Endothelial cell of umbilical vein (primary cell): ENCODE data around the gene NKAIN4. TPM values are rescaled to one million over a fixed set of nuclear protein-coding genes. Genes with fewer than 3 reads are reported as not detected.

Source experiments
- BruUV-seq: library from RNA; stranded (reverse); fragments of 400-500 nt; replicated peaks from 2 replicates; lab custom pipeline; 2021; lab: Mats Ljungman, UMichigan
- CTCF ChIA-PET: fragments of 300-600, 350-600 bp; sonication (Branson Sonifier 250); formaldehyde crosslinking; loops from one replicate; lab custom pipeline; 2021; ENCODE audit warnings: antibody characterized with exemption, inconsistent platforms; lab: Charles Lee
- POLR2A ChIA-PET: fragments of 300-600, 350-600 bp; sonication (Branson Sonifier 250); formaldehyde crosslinking; loops from one replicate; lab custom pipeline; 2021; ENCODE audit warnings: antibody characterized with exemption, inconsistent platforms; lab: Charles Lee
- DNase-seq: peaks from one replicate; pipeline ENCODE4 v3.0.0-alpha.2; 2011; ENCODE audit warnings: low read depth, low spot score
- FAIRE-seq: peaks from 2 replicates; lab custom pipeline; 2011; peaks lifted over from hg19 to GRCh38; lab: Jason Lieb, UNC
- H2AFZ ChIP-seq: 2 replicates; pipeline ENCODE4 v1.6.0; 2012; ENCODE audit warnings: low read depth, low read length, control low read depth, inconsistent platforms
- H3K27ac ChIP-seq: 2 replicates; pipeline ENCODE4 v1.5.1; 2011; ENCODE audit warnings: low read depth, mild to moderate bottlenecking, control low read depth, low read length, moderate library complexity; ENCODE audit not compliant: insufficient read depth
- H3K27me3 ChIP-seq, 2 experiments: 2 replicates each; pipeline versions ENCODE4 v1.6.0 to v1.6.1; 2011; ENCODE audit warnings: low read length in 2 of 2, mixed read lengths in 1 of 2; ENCODE audit not compliant: control insufficient read depth in 2 of 2, insufficient read depth in 2 of 2
- H3K36me3 ChIP-seq, 2 experiments: 2 replicates in 1 of 2; 3 replicates in 1 of 2; pipeline ENCODE4 v1.5.1; 2011; ENCODE audit warnings: low read length in 2 of 2, mild to moderate bottlenecking in 1 of 2, moderate library complexity in 1 of 2; ENCODE audit not compliant: control insufficient read depth in 2 of 2, insufficient read depth in 2 of 2; ENCODE audit errors: extremely low read depth in 1 of 2
- H3K4me1 ChIP-seq: 3 replicates; pipeline ENCODE4 v1.5.1; 2011; ENCODE audit warnings: mild to moderate bottlenecking, low read length; ENCODE audit not compliant: control insufficient read depth, insufficient read depth; ENCODE audit errors: extremely low read depth
- H3K4me2 ChIP-seq: 2 replicates; pipeline ENCODE4 v1.6.1; 2011; ENCODE audit warnings: low read length, control low read depth, mixed read lengths; ENCODE audit not compliant: insufficient read depth
- H3K4me3 ChIP-seq, 3 experiments: fragments of 200-600 bp in 1 of 3; sonication (generic), shearing (Covaris generic) in 1 of 3; replicated peaks in 1 of 3; 2 replicates each; pipeline ENCODE4 v1.5.1; 2011 to 2016; ENCODE audit warnings: control low read depth in 3 of 3, low read length in 3 of 3, mild to moderate bottlenecking in 2 of 3, inconsistent platforms in 1 of 3, low read depth in 1 of 3, moderate library complexity in 1 of 3; ENCODE audit not compliant: insufficient read depth in 1 of 3
- H3K79me2 ChIP-seq: 2 replicates; pipeline ENCODE4 v1.6.0; 2012; ENCODE audit warnings: low read length, inconsistent platforms; ENCODE audit not compliant: control insufficient read depth, insufficient read depth
- H3K9ac ChIP-seq: replicated peaks from 2 replicates; pipeline ENCODE3; 2011; ENCODE audit warnings: low read length, control low read depth; ENCODE audit not compliant: insufficient read depth; ENCODE audit errors: extremely low read depth
- H3K9me1 ChIP-seq: replicated peaks from 3 replicates; pipeline ENCODE4 v1.6.0; 2011; ENCODE audit warnings: mild to moderate bottlenecking, low read length; ENCODE audit not compliant: control insufficient read depth, insufficient read depth; ENCODE audit errors: extremely low read depth
- H3K9me3 ChIP-seq: replicated peaks from 2 replicates; pipeline ENCODE4 v1.5.1; 2012; ENCODE audit warnings: low read length, inconsistent platforms; ENCODE audit not compliant: control insufficient read depth, insufficient read depth
- H4K20me1 ChIP-seq: replicated peaks from 2 replicates; pipeline ENCODE3; 2011; ENCODE audit warnings: mild to moderate bottlenecking, low read length; ENCODE audit not compliant: control insufficient read depth, insufficient read depth; ENCODE audit errors: extremely low read depth
- JUN ChIP-seq: IDR thresholded peaks from 2 replicates; pipeline ENCODE4 v1.6.1; 2011; ENCODE audit warnings: borderline replicate concordance, low read depth; ENCODE audit not compliant: insufficient read length, insufficient read depth
- dilution Hi-C: fragments of 300-500 bp; cut with MboI; formaldehyde crosslinking; loops from one replicate; pipeline ENCODE4 v1.15.0; 2019; ENCODE audit warnings: low sequenced_read_pairs; ENCODE audit not compliant: extremely low pct_ligation_motif_present
- intact Hi-C: fragments of 100-400 bp; cut with micrococcal nuclease; formaldehyde crosslinking; loops from one replicate; pipeline ENCODE4 v1.10.0; 2022
- polyA plus RNA-seq, 4 experiments: library from polyadenylated mRNA; depleted of rRNA in 3 of 4; stranded (reverse) in 3 of 4; unstranded in 1 of 4; fragments of >200 nt; gene quantifications; 2 replicates each; pipeline versions ENCODE4 v1.2.1 to v1.2.3, GENCODE V29; 2011 to 2012; ENCODE audit warnings: missing spikeins in 1 of 4
- total RNA-seq: library from RNA; stranded (reverse); gene quantifications from 2 replicates; pipeline ENCODE4 v1.2.3, GENCODE V29; 2021
- TF ChIP-seq, protein P1 (sequence below), 2 donors: IDR thresholded peaks; 1 replicate in 1 of 2; 2 replicates in 1 of 2; pipeline ENCODE4 v1.5.1; 2011; ENCODE audit warnings: low read length in 2 of 2, mild to moderate bottlenecking in 2 of 2, moderate library complexity in 2 of 2, control low read depth in 1 of 2, inconsistent platforms in 1 of 2, low read depth in 1 of 2; ENCODE audit not compliant: insufficient read depth in 1 of 2; ENCODE audit errors: extremely low read depth in 1 of 2

NKAIN4 gene
- total and polyA plus RNA-seq, 2 donors (not counting 3 experiments of a cell fraction or from before 2014, with no cell fraction given): 0.04 TPM; not detected in 1

DNA sequence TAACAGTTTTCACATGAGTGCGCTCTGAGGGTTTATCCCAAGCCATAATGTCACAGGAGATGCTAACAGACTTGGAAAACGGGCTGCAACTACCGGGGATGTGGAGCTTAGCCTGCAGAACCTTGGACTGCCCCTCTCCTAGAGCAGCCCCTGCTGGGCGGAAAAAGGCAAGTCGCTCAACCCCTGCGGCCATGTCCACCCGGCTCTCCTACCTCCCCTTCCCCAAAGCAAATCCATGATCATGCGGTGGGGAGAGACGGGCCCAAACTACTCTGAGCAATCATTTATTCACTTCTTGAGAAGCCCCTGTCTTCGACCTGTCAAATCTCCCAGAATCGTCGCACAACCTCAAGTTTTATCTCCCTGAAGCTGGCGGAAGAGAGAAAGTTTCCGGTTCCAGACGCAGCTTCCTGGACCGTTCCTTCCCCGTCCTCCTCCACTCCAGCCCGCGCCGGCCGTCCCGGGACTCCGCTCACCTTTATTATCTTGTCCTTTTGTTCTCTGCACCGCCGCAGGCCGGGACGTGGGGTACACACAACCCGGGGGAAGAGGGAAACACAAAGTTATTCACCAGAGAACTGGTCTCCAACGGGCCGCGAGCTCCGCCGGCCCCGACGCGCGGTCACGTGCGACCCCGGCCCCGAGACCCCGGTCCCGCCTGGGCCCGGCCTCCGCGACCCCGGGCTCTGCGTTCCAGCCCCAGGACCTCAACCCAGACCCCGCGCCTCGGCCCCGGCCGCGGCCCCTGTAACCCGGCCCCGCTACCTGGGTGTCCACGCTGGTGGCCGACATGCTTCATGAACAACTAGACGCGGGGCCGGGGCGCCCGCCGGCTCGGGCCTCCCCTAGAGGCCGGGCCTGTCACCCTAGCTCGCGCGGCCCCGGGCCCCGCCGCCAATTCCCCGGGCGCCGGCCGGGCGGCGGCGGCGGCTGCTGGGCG lies 38.9 kb downstream of the NKAIN4 start:
- CTCF ChIA-PET: interaction anchor here (1.0 to 3.7 kb wide), 16 partner anchors 9 to 243 kb away, joined by 3 to 30 read pairs (median 4); partner anchors contain the start of gene ARFGAP1
- DNase-seq: peak; percentile 66
- Histone ChIP-seq H3K9me1 (no peaks in the 10 kb centered on the region), H3K79me2 (peaks cover 54% of the 10 kb centered on the region), H3K27ac (peak overlapping the region; percentile 79), H3K9ac (peak overlapping the region; percentile 94), H2AFZ (peak overlapping the region; percentile 28), H3K36me3 (peaks cover 13 to 15% of the 10 kb centered on the region in 2 experiments), H4K20me1 (peaks cover 4% of the 10 kb centered on the region), H3K4me3 (peak overlapping the region; percentile 59 to 94 (median 86)), H3K27me3 (no peaks in the 10 kb centered on the region), H3K4me2 (peak overlapping the region; percentile 82), H3K9me3 (no peaks in the 10 kb centered on the region), H3K4me1 (peaks cover 13% of the 10 kb centered on the region)
- BruUV-seq: TSS peak; percentile 62
- dilution Hi-C loops: no loop called here
- TF ChIP-seq, protein P1, sequence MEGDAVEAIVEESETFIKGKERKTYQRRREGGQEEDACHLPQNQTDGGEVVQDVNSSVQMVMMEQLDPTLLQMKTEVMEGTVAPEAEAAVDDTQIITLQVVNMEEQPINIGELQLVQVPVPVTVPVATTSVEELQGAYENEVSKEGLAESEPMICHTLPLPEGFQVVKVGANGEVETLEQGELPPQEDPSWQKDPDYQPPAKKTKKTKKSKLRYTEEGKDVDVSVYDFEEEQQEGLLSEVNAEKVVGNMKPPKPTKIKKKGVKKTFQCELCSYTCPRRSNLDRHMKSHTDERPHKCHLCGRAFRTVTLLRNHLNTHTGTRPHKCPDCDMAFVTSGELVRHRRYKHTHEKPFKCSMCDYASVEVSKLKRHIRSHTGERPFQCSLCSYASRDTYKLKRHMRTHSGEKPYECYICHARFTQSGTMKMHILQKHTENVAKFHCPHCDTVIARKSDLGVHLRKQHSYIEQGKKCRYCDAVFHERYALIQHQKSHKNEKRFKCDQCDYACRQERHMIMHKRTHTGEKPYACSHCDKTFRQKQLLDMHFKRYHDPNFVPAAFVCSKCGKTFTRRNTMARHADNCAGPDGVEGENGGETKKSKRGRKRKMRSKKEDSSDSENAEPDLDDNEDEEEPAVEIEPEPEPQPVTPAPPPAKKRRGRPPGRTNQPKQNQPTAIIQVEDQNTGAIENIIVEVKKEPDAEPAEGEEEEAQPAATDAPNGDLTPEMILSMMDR (IDR thresholded peaks at IDR 0.05; ENCODE audit: extremely low read depth in 1 of 2, insufficient read depth in 1 of 2, low read depth in 1 of 2, low read length in 2 of 2): peak; percentile 55 to 76
- TF ChIP-seq JUN: no peak
- POLR2A ChIA-PET: no interaction called here
- intact Hi-C loops: loop anchor here (1.0 to 5.0 kb wide), 2 partner anchors 33 to 159 kb away; no protein-coding TSS in a partner anchor
- peak; percentile 85 for FAIRE-seq
